Thyroid gland (tissue), 4 donors: Measurements from ENCODE around the gene NCF2. TPM values are rescaled to one million over a fixed set of nuclear protein-coding genes. Genes with fewer than 3 reads are reported as not detected.

Source experiments
- DNase-seq, 2 donors: peaks; one replicate each; pipeline ENCODE4 v3.0.0-alpha.2; 2019
- H3K27ac ChIP-seq, 3 donors: fragments of 200-600 bp; sonication (generic); 1 replicate in 2 of 3; 2 replicates in 1 of 3; pipeline ENCODE4 v1.5.1; 2016 to 2019; ENCODE audit warnings: mild to moderate bottlenecking in 1 of 3, moderate library complexity in 1 of 3
- H3K27me3 ChIP-seq: fragments of 200-600 bp; sonication (generic); one replicate; pipeline ENCODE4 v1.5.1; 2019
- H3K36me3 ChIP-seq, 2 donors: fragments of 200-600 bp; sonication (generic); one replicate each; pipeline ENCODE4 v1.5.1; 2016 to 2019
- H3K4me1 ChIP-seq, 2 donors: fragments of 200-600 bp; sonication (generic); one replicate each; pipeline ENCODE4 v1.5.1; 2017 to 2019
- H3K4me3 ChIP-seq, 3 donors: fragments of 200-600 bp; sonication (generic); replicated peaks in 1 of 3; 1 replicate in 2 of 3; 2 replicates in 1 of 3; pipeline ENCODE4 v1.5.1; 2016; ENCODE audit warnings: mild to moderate bottlenecking in 1 of 3
- H3K9me3 ChIP-seq: fragments of 200-600 bp; sonication (generic); one replicate; pipeline ENCODE4 v1.5.1; 2017
- POLR2A ChIP-seq, 2 donors: fragments of 450-650 bp; IDR thresholded peaks; one replicate each; pipeline ENCODE4 v1.6.1; 2017; ENCODE audit warnings: antibody characterized with exemption in 2 of 2, mild to moderate bottlenecking in 2 of 2, moderate library complexity in 1 of 2
- WGBS, 2 donors: methylation state at CpG; one replicate each; pipeline ENCODE4 v1.1.5; 2017; 5-methylcytosine and 5-hydroxymethylcytosine counted together
- intact Hi-C: fragments of 100-400 bp; cut with DNase I; formaldehyde crosslinking; loops from one replicate; pipeline ENCODE4 v1.15.1; 2023
- total RNA-seq, 4 donors: library from RNA; depleted of rRNA; stranded (reverse); fragments of >200 nt; gene quantifications; one replicate each; pipeline ENCODE4 v1.2.3, GENCODE V29; 2016
- TF ChIP-seq, protein P1 (sequence below), 6 experiments: fragments of 200-600 bp in 3 of 6; fragments of 450-650 bp in 3 of 6; sonication (generic) in 3 of 6; IDR thresholded peaks; one replicate each; pipeline ENCODE4 v1.5.1; 2016 to 2019; ENCODE audit warnings: antibody characterized with exemption in 6 of 6, mild to moderate bottlenecking in 2 of 6, inconsistent platforms in 1 of 6, moderate library complexity in 1 of 6

NCF2 gene
- total RNA-seq, 4 donors from 2014 or later, result 3.5 to 9.8 (median 4.5) TPM

DNA sequence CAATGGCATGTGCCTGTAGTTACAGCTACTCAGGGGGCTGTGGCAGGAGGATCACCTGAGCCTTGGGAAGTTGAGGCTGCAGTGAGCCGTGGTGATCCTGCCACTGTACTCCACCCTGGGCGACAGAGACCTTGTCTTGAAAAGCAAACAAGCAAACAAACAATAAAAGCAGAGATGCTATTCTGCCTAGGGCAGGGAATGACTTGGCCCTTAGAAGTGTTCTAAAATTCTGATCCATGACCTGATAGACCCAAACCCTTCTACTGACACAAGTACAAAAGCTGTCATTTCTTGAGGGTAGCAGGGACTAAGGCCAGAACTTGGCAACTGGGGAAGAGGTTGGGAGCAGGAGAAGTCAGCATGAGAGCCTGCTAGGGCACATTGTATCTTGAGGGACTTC is 15.6 kb upstream of the NCF2 start:
- H3K27ac ChIP-seq, result no peak overlapping the region
- no peaks in the 10 kb centered on the region for H3K27me3 ChIP-seq
- intact Hi-C loops, result no loop called here
- H3K36me3 ChIP-seq, result no peaks in the 10 kb centered on the region
- no peak for TF ChIP-seq POLR2A (IDR thresholded peaks at IDR 0.05)
- TF ChIP-seq, protein P1, sequence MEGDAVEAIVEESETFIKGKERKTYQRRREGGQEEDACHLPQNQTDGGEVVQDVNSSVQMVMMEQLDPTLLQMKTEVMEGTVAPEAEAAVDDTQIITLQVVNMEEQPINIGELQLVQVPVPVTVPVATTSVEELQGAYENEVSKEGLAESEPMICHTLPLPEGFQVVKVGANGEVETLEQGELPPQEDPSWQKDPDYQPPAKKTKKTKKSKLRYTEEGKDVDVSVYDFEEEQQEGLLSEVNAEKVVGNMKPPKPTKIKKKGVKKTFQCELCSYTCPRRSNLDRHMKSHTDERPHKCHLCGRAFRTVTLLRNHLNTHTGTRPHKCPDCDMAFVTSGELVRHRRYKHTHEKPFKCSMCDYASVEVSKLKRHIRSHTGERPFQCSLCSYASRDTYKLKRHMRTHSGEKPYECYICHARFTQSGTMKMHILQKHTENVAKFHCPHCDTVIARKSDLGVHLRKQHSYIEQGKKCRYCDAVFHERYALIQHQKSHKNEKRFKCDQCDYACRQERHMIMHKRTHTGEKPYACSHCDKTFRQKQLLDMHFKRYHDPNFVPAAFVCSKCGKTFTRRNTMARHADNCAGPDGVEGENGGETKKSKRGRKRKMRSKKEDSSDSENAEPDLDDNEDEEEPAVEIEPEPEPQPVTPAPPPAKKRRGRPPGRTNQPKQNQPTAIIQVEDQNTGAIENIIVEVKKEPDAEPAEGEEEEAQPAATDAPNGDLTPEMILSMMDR (IDR thresholded peaks at IDR 0.05), result no peak
- 96 to 98% methylated on average over 2 of the region's 2 CpGs for WGBS, 2 donors
- no peak overlapping the region for H3K4me3 ChIP-seq
- no peaks in the 10 kb centered on the region for H3K9me3 ChIP-seq
- H3K4me1 ChIP-seq, result peaks cover 0 to 8% of the 10 kb centered on the region in 2 donors
- DNase-seq, result no peak

DNA sequence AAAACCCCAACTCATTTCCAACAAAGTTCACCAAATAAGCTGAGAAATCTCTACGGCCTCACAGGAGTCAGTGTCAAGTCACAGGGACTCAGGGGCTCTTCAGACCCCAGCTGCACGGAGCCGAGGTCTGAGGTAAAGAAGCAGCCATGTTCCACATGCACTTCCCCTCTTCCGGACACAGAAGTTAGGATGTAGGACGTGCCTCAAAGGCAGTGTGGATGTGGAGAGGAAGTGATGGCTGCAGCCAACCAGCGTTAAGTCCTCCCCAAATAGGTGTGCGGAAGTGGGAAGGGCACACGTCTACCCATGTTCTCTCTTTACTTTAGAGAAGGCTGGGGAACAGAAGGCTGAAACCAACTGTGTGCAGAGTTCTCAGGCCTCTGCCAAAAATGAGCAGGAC is 14.6 kb upstream of the NCF2 start:
- no peak overlapping the region for H3K27ac ChIP-seq
- WGBS, 2 donors, result 79 to 87% methylated on average over 8 of the region's 8 CpGs
- DNase-seq, result no peak
- H3K4me3 ChIP-seq, result no peak overlapping the region
- no peaks in the 10 kb centered on the region for H3K27me3 ChIP-seq
- peaks cover 0 to 5% of the 10 kb centered on the region in 2 donors for H3K4me1 ChIP-seq
- no peak for TF ChIP-seq POLR2A (IDR thresholded peaks at IDR 0.05)
- TF ChIP-seq, protein P1 (IDR thresholded peaks at IDR 0.05), result no peak
- intact Hi-C loops, result no loop called here
- no peaks in the 10 kb centered on the region for H3K9me3 ChIP-seq
- no peaks in the 10 kb centered on the region for H3K36me3 ChIP-seq

DNA sequence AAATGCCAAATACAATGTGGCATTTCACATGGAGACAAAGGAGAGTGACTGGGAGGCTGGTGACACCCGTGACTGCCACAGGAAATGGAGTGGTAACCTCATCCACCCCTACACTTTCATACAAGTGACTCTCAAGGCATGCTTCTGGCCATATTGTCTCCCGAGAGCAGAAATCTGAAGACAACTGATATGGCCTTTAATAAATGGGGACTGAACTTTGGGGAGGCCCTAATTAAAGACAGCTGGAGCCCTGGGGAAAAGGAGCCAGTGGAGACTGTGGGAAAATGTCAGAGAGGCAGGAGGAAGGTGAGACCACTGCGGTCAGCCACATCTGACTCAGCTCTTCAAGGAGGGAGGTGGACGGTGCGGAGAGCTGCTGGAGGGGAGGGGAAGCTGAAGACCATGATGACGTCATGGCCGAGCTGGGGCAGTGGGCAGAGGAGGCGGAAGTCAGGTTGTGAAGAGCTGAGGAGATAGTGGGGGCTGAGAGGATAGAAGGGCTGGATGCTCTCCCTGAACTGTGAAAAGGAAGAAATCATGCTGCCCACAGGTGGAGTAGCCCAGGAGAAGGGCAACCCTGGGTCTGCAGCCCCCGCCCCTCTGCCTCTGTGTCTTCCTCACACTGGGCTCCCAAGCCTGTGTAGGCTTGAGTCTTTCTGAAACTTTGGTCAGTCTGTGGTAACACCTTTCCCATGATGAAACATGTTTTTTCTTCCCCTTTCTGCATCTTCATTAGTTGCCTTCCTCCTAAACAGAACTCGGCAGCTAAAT is 14.0 kb upstream of the NCF2 start:
- H3K27me3 ChIP-seq, result no peaks in the 10 kb centered on the region
- intact Hi-C loops, result no loop called here
- H3K36me3 ChIP-seq, result no peaks in the 10 kb centered on the region
- 74 to 76% methylated on average over 10 of the region's 10 CpGs for WGBS, 2 donors
- peaks cover 0 to 4% of the 10 kb centered on the region in 2 donors for H3K4me1 ChIP-seq
- H3K27ac ChIP-seq, result no peak overlapping the region
- TF ChIP-seq, protein P1 (IDR thresholded peaks at IDR 0.05), result no peak
- no peak for TF ChIP-seq POLR2A (IDR thresholded peaks at IDR 0.05)
- no peak for DNase-seq
- no peaks in the 10 kb centered on the region for H3K9me3 ChIP-seq
- no peak overlapping the region for H3K4me3 ChIP-seq

- intact Hi-C loops, result no loop called here
- WGBS, 2 donors, result 100% methylated on average over 1 of the region's 1 CpG
- Histone ChIP-seq H3K27ac (no peak overlapping the region), H3K9me3 (no peaks in the 10 kb centered on the region), H3K4me3 (no peak overlapping the region), H3K36me3 (no peaks in the 10 kb centered on the region), H3K27me3 (no peaks in the 10 kb centered on the region), H3K4me1 (no peaks in the 10 kb centered on the region)
- no peak for TF ChIP-seq POLR2A (IDR thresholded peaks at IDR 0.05)
- TF ChIP-seq, protein P1 (IDR thresholded peaks at IDR 0.05), result no peak
- DNase-seq, result no peak
Observed at GRCh38 chr1:183602510-183602909, 12.3 kb upstream of the NCF2 start.

GRCh38 chr1:183600634-183601033 is 10.4 kb upstream of the NCF2 start:
- TF ChIP-seq, protein P1 (IDR thresholded peaks at IDR 0.05), result no peak
- no peak for TF ChIP-seq POLR2A (IDR thresholded peaks at IDR 0.05)
- Histone ChIP-seq H3K4me1 (no peaks in the 10 kb centered on the region), H3K9me3 (no peaks in the 10 kb centered on the region), H3K27ac (no peak overlapping the region), H3K36me3 (no peaks in the 10 kb centered on the region), H3K4me3 (no peak overlapping the region), H3K27me3 (no peaks in the 10 kb centered on the region)
- DNase-seq, result no peak
- intact Hi-C loops, result no loop called here
- WGBS, 2 donors, result 69 to 93% methylated on average over 3 of the region's 3 CpGs
